ENCODE measurements around the gene DUSP16.

DNA sequence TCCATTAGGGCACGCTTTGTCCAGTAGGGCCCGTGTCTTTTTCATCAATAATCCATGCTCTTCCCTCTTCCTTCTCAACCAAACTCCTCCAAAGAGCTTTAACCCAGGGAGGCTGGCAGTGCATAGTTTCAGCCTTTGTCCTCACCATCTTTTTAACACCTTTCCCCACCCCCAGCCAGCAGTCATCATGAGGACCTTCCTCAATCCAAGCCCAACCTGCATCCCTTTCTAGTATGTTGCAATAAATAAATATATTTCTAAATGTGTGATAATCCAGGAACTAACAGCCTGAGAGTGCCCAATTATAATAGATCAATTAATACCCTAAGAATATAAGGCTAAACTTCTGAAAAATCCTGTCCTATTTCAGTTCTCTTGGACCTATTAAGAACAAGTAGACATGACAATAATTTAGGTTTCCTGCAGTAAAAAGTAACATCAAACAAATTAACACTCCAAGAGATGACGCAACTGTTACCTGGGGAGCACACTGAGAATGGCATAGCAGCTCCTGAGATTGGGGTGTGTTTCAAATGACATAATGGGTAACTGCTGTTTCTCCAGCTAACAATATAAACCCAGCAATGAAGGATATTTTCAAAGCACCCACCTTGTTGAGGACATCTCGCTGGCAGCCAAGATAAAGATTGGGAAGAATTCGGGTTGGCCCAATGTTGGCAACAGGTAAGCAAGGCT lies 62.6 kb downstream of the DUSP16 start:
- TF ChIP-seq CTCF (IDR thresholded peaks at IDR 0.05; ENCODE audit: borderline replicate concordance, extremely low read depth, low read length, poor library complexity, severe bottlenecking), result no peak
- TF ChIP-seq EZH2 (IDR thresholded peaks at IDR 0.05; ENCODE audit: borderline replicate concordance, low read depth, low read length, severe bottlenecking), result no peak
